IMR-90 (cell line): Measurements from ENCODE around the gene NAV2.

Experiments used
- CEBPB ChIP-seq: IDR thresholded peaks from 2 replicates; pipeline ENCODE4 v1.6.1; 2012; ENCODE audit warnings: low read depth, low read length, improper control_type of control experiment
- CTCF ChIP-seq: conservative IDR thresholded peaks from 2 replicates; pipeline ENCODE4 v1.5.1; 2012; ENCODE audit warnings: mild to moderate bottlenecking, low read depth, low read length, improper control_type of control experiment
- POLR2A ChIP-seq: IDR thresholded peaks from 2 replicates; pipeline ENCODE4 v1.6.1; 2012; ENCODE audit warnings: mild to moderate bottlenecking, low read depth, low read length
- TF ChIP-seq, protein P1 (sequence below): fragments of 150-350 bp; IDR thresholded peaks from 2 replicates; pipeline ENCODE4 v1.6.1; 2016; ENCODE audit warnings: low read depth, mild to moderate bottlenecking, low read length, moderate library complexity, borderline replicate concordance

DNA sequence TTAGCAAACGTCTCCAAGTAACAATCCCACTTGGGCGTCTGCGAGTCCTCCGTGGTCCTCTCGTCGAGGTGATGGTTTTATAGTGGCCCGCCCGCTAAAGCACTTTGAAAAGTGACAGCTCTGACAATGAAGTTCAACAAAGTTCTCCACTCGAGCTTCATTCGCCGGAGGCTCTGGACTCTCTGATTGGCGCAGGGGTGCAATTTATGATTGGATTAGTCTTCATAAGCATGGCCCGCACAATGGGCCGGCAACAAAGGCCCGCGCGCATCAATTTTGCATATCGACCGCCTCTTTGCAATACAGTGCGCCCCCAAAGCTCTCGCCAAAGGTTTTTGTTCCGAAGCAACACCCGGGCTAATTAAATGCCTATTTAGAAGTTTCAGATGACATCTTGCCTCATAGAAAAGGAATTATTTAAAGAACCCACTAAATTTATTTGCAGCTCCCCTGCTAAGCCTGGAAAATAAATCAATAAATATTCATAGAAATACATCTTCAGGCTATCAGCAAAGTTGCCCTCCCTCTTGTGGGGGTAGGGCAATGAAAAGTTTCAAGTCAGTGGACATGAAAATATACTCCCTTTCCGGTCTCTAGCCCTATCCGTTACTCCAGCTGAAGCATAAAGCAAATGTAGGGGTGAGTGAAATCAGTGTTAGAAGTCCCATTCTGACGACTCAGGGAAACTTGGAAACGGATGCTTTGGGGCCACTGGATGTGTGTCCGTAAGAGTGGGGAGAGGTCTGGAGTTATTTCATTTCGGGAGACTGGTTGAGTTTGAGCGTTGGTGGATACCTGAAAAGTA, 448.0 kb downstream of the NAV2 start, which contains the start of gene DBX1:
- TF ChIP-seq CTCF, result no peak
- TF ChIP-seq CEBPB, result no peak
- TF ChIP-seq POLR2A, result no peak
- TF ChIP-seq, protein P1, sequence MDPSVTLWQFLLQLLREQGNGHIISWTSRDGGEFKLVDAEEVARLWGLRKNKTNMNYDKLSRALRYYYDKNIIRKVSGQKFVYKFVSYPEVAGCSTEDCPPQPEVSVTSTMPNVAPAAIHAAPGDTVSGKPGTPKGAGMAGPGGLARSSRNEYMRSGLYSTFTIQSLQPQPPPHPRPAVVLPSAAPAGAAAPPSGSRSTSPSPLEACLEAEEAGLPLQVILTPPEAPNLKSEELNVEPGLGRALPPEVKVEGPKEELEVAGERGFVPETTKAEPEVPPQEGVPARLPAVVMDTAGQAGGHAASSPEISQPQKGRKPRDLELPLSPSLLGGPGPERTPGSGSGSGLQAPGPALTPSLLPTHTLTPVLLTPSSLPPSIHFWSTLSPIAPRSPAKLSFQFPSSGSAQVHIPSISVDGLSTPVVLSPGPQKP, result no peak
